HG02885 (cell line): Measurements from ENCODE around the gene C1QTNF3.
"Not testable (repeated sequence)": the region's sequence is repeated elsewhere in the genome, so short reads cannot be mapped to it uniquely, and the experiment has no call there.

Source experiments
- ATAC-seq: cut with Tn5 transposase; IDR thresholded peaks from one replicate; pipeline ENCODE4 v1.9.1; 2021; ENCODE audit warnings: mild to moderate bottlenecking; ENCODE audit not compliant: unreplicated experiment, poor library complexity

C1QTNF3 gene

DNA sequence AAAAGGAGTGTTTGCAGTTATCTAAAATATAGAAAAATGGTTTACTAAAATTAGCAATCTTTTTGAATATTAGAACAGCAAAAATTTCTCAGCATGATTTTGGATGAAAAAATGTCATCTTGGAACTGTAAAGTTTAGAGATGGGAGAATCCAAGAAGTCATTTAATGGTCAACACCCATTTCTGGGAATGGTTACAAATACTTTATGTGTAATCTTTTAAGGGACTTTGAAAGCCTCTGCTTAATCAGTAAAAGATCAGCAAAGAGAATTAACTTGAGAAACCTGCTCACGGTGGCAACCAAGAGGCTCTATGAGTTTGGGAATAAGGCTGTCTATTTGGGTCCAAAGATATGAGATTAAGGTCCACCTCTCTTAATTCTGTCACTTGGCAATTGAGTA, 13.0 kb downstream of the C1QTNF3 start:
- ATAC-seq = no peak

DNA sequence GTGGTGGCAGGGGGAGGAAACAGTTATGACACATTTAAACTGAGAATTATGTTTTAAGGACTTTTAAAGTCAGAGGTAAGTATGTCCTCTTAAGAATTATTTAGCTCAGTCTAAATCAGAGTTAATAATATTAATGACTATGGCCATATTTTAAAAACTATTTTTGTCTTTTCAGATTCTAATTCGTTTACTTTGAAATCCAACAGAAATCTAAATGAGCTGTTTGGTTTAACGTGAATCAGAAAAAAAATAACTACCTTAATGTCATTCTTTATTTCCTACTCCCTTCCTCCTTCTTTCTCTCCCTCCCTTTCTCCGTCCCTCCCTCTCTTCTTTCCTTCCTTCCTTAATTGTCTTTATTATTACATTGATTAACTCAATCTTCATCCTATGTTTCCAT, 14.7 kb downstream of the C1QTNF3 start:
- ATAC-seq = no peak

DNA sequence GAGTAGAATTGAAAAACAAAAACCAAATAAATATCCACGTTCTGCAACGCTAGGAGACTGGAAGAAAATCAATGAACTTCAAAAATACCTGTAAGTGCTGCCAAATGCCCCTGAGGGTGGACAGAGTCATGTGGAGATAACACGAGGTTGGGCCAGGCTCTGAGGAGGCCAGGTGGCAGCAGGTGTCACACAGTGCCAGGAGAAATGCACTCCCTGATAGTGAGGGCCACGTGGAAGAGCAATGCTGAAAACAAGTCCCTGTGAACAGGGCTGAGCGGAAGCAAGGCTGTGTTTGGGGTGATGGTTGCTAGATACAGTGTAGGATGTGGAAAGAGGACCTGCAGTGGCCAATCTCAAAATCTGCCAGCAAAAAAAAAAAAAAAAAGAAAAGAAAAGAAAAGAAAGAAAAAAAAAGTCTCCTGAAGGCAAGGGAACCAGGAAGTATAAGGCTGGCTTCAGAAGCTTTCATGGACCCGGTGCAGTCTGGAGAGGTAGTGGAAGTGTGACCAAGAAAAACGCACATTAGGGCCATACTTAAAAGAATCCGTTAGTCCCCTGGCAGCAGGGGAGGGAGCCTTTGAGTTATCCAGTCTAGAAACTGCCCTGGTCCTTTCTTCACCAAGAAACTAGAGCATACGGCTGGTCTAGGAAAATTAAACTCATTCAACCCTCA, 16.8 kb downstream of the C1QTNF3 start:
- no peak for ATAC-seq

DNA sequence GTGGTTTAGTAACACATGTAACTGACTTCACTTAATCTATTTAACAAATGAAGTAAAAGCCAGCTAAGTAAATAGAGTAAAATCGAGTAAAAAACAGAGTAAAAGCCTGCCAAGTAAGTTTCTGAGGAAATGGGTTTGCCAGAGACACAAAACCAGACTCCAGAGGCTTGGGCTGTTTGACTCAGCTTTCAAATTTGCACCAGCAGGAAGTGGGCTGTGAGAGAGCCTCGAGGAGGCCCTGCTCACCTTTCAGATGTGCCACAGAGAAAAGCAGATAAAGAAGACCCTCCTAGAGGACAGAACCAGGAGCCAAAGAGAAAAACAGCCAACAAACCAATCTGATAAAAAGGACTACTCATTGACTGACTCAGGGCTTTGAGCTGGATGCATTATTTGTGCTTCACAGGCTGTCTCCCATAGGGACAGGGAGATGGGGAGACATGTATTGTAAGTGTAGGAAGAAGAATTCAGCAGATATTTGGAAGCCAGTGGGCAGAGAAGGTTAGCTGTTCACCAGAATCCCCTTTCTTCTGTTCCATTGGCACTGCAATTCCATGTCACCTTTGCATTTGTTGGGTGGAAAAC, 20.8 kb downstream of the C1QTNF3 start:
- peak; percentile 96 for ATAC-seq

DNA sequence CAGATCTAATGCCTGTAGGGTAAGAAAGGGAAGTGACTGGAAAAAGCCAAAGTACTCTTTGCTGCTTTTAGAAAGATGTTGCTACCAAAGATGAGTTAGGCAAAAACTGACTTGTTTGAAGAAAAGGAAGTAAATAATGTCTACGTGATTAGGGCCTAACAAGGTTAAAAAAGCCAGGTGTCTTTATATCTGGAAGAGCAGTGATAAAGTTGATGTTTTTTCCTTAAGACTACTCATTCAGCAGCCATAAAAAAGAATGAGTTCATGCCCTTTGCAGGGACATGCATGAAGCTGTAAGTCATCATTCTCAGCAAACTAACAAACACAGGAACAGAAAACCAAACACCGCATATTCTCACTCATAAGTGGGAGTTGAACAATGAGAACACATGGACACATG, 21.7 kb downstream of the C1QTNF3 start:
- no peak for ATAC-seq

DNA sequence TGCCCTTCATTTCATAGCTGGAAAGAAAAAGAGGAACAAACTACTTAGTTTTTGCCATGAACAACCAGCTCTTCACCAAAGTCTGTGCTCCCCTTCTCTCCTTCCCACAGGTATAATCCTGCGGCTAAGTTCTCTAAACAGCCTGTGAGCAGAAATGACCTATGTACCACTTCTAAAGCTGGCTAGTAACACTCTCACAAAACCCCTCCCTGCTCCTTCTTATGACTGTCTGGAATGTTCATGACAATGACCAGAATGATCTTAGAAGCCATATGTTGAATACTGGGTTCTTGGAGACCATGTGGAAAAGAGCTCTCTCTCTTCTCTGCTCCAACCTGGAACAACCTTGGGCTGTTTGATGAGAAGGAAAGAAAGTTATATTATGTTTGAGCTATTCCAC, 22.3 kb downstream of the C1QTNF3 start:
- ATAC-seq = no peak

DNA sequence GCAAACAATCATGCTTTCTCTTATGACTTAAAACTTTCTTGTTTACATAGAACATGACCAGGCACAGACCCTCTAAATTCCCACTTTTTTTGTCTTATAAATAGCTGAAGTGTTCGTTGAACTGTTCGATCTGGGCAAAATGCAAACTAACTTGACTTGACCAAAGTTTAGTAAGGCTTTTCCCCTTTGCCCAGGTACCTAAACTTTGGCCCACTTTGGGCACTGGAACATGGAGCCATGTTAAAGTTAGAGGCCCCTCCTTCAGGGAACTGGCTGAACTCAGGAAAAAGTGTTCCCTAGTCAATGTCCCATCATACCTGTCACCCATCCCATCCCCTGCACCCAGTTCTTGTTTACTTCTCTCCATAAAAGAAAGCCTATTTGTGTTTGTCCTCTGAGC, 25.8 kb downstream of the C1QTNF3 start:
- ATAC-seq = no peak

DNA sequence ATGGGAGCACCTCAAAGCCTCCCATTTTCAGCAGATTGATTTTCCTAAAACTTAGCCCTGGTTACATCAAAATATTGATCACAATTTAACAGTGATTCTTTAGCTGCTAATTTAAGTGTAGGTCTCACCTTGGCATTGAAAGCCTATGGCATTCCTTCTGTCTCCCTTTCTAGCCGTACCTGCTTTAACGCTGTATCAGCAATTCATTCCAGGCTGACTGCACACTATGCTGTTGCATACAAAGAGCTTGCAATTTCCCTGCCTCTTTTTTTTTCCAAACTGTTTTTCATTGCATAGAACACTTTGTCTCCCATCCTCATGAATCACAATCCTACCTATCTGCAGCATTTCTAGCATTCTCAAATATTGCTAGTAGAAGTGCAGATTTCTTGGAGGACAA, 26.3 kb downstream of the C1QTNF3 start:
- ATAC-seq = no peak

DNA sequence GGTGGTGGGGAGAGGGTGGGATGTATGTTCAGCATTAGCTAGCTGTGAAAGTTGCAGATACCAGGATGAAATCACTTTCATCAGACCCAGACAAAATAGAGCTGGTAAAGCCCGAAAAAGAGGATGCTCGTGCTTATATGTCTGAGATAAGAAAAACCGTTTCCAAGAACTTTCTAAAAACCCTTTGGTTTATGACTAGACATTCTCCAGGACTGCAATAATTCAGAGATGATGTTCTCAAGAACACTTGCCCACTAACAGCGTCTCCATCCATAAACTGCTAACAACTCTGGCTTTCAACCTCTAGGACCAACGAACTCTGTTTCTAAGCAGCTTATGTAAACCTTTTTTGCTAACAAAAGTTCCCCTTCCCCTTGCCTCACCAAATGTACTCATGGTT, 26.8 kb downstream of the C1QTNF3 start:
- ATAC-seq = no peak

DNA sequence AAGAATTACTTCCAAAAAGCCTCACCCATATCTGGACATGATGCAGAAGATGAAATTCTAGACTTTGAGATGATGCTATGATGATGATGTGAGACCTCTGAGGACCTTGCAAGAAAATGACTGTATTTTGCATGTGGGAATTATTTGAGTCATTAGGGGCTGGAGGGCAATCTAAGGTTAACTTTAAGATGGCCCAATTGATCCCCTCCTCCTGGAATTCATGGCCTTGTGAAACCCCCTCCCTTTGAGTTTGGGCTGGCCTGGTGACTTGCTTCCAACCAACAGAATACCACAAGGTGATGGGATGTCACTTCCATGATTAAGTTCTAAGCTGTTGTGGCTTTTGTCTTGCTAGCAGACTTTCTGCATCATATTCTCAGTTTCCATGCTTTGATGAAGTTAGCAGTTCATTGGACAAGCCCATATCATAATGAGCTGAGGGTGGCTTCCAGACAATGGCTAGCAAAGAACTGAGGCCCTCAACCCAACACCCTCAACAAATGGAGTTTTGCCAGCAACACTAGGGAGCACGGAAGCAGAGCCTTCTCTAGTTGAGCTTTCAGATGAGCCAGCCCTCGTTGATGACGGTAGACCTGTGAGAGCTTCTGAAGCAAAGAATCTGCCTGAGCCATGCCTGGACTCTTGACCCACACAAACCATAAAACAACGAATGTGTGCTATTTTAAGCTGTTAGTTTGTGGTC, 27.7 kb downstream of the C1QTNF3 start:
- ATAC-seq = no peak

DNA sequence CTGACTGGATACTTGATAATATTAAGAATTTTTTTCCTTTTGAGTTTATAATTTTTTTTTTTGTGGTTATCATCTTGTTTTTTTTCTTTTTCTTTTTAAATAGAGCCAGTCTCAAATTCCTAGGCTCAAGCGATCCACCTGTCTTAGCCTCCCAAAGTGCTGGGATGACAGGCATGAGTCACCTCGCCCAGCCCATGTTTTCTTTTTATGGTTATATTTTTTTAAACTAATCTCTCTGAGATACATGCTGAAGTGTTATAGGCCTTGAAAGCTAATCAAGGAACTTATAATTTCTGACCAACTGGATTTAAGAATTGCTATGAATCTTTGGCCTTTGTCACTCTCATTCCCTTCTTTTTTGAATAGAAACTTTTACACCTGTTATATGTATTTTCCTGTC, 28.4 kb downstream of the C1QTNF3 start:
- ATAC-seq = no peak

DNA sequence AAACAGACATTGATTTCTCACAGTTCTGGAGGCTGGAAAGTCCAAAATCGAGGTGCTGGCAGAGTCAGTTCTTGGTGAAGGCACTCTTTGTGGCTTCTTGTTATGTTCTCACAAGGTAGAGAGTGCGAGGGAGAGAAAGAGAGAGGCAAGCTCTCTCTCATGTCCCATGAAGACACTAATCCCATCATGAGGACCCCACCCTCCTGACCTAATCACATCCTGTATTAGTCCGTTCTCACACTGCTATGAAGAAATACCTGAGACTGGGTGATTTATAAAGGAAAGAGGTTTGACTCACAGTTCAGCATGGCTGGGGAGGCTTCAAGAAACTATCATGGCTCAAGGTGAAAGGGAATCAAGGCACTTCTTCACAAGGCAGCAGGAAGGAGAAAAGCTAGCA, 29.5 kb downstream of the C1QTNF3 start:
- no peak for ATAC-seq

DNA sequence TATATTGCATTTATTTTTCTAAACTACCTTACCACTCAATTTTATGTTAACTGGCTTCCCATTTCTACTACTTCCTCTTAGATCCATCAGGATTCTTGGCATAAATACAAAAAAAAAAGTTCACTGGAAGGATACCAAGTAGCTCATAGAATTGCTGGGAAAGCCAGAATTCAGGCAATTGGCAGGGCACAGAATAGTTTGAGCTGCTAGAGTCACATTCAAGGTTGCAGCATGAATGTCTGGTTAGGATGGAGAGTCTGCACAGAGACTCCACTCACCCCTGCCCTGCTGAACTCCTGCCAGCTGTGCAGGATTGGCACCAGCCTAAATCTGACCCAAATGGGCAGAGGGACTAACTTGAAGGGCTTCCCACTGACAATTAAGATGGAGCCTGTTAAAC, 30.2 kb downstream of the C1QTNF3 start:
- no peak for ATAC-seq

DNA sequence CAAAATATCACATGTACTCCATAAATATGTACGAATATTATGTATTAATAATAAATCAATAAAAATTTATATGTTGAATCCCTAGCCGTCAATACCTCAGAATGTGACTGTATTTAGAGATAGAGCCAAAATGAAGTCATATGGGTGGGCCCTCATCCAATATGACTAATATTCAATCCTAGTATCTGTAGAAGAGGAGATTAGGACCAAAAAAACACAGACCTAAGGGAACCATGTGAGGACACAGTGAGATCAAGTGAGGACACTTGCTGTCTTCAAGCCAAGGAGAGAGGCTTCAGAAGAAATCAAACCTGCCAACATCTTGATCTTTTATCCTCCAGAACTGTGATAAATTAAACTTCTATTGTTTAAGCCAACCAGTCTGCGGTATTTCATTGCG, 31.5 kb downstream of the C1QTNF3 start:
- ATAC-seq = no peak

DNA sequence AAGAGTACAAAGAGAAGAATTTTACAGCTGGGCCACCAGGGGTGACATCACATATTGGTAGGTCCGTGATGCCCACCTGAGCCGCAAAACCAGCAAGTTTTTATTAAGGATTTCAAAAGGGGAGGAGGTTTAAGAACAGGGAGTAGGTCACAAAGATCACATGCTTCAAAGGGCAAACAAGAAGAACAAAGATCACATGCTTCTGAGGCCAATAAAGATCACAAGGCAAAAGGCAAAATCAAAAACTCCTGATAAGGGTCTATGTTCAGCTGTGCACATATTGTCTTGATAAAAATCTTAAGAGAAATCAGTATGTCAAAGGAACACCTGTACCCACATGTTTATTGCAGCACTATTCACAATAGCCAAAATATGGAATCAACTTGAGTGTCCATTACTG, 32.9 kb downstream of the C1QTNF3 start:
- not testable (repeated sequence) for ATAC-seq

DNA sequence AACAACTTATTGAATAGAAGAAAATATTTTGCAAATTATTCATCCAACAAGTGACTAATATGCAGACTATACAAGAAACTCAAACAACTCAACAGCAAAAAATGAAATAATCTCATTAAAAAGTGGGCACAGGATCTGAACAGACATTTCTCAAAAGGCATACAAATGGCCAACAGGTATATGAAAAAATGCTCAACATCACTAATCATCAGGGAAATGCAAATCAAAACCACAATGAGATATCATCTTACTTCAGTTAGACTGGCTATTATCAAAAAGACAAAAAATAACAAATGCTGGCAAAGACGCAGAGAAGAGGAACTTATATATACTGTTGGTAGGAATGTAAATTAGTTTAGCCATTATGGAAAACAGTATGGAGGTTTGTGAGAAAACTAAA, 33.4 kb downstream of the C1QTNF3 start:
- ATAC-seq = no peak

DNA sequence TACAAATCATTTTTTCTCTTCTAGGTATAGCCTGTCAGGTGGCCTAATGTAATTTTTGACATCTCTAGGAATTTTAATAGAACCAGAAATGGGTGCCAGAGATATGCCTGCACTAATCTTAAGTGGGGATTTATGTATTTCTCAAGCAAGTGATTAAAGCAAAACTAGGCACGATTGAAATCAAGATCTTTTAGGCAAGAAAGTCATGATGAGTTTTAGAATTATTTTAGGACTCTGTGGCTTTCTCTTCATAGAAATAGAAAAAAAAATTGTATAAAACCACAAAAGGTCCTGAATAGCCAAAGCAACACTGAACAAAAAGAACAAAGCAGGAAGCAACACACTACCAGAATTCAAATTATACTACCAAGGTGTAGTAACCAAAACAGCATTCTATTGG, 34.2 kb downstream of the C1QTNF3 start:
- no peak for ATAC-seq

DNA sequence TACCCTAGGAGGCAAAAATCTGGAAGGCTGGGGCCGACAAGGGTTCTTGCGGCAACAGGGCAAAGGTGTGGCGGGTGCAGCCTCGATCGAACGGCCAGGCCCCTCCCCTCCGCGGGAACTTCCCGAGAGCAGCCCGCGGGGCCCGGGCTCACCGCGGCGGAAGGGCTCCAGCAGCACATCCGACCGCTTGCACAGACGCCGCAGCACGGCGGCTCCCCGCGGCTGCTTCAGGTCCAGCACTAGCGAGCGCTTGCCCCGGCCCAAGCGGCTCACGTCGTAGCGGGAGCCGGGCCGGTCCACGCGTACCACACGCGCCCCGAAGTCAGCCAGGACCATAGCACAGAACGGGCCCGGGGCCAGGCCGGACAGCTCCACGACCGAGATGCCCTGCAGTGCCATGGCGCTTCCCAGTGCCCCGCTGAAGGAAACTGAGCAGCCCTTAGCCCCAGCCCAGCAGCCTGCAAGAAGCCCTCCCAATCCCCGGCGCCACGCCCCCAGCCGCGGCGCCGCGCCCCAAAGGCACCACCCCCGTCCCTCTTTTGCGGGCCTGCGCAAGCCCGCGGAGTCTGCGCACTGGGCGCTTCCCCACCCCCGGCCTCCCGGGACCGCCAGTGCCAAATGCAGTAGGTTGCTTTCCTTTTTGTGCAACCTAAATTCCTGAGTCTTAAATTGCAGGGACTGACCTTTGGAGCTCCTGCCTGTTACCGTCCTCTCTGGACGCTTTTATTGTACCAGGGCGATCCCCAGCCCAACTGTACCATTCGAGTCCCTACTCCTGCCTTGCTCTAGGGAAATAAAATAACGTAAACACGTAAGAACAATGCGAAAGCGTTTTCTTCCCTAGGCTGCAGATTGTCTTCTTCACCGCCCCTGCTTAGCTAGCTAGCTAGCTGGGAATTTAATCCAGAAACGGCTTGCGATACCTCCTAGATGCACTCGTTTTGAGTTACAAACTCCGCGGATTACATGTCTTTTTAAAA, 35.1 kb downstream of the C1QTNF3 start, which contains the start of gene AMACR:
Gene AMACR, minus strand, starts transcription at position 430 of the 980 bp plus-strand sequence. Its CDS starts 31 bp downstream, at position 399.
- peak; percentile 95 for ATAC-seq

DNA sequence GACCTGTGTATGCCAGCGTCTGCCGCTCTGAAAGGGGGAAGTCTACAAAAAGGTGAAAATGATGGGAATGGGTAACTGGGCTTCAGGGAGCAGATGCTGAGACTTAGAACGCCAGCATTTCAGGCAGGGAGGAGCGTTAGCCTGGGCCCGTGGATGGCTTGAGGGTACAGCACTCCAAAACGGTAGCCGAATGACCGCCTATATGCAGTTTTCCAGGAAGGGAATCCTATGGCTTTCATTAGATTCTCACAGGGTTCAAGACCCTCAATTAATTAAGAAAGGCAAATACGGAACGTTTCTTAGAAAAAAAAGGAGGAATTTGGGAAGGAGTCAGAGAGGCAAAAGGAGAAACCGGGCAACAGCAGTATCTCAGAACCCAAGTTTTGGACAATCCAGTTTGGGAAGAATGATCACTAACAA, 35.8 kb downstream of the C1QTNF3 start:
- no peak for ATAC-seq

DNA sequence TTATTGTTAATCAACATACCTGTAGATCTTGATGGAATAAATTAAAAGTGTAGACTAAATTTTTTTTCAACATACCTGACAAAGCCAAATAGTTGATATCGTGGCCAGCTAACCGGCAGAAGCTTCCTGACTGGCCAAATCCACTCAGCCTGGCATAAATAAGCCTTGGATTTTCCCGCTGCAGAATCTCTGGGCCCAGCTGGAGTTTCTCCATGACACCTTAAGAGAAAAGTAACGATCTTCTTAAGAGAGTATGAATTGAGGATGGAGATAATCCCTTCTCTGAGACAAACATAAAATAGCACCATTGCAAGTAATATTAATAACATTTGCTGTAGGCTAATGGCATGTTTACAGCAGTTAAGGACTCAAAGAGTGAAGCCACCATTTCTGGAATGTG, 37.3 kb downstream of the C1QTNF3 start:
- no peak for ATAC-seq

DNA sequence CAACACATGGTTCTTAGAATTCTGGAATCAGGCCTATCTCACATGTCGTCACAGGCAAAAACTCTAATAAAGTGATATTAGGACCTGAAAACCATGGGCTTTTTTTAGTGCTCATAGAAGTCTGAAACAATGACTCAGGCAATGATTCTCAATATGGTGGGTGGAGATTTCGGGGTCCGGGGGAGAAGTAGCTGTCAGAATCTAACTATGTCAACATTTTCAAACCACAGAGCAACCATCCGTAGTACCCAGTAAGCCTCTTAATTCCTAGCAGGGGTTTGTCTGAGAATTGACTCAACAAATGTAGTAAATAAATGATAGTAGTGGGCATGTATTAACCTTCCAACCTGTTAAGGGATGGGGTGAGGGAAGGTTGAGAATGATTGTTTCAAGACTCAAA, 37.8 kb downstream of the C1QTNF3 start:
- no peak for ATAC-seq
